ENCODE measurements around the gene RGS13.

Gene RGS13

GRCh38 chr1:192627901-192628300 lies 8.0 kb upstream of the RGS13 start:
- DNase-seq = no peak

- DNase-seq = no peak
Measured at GRCh38 chr1:192628396-192629057, 7.4 kb upstream of the RGS13 start.

- no peak for DNase-seq
Measured at GRCh38 chr1:192629612-192630011, 6.3 kb upstream of the RGS13 start.

- no peak for DNase-seq
Measured at GRCh38 chr1:192630521-192631287, 5.2 kb upstream of the RGS13 start.

- no peak for DNase-seq
Measured at GRCh38 chr1:192631749-192632148, 4.2 kb upstream of the RGS13 start.

GRCh38 chr1:192632188-192632587 lies 3.8 kb upstream of the RGS13 start:
- DNase-seq = no peak

- DNase-seq = no peak
Measured at GRCh38 chr1:192632641-192633532, 3.1 kb upstream of the RGS13 start.

GRCh38 chr1:192633533-192634253 lies 2.3 kb upstream of the RGS13 start:
- DNase-seq = no peak

- no peak for DNase-seq
Measured at GRCh38 chr1:192635041-192635440, 906 bp upstream of the RGS13 start.

- no peak for DNase-seq
Measured at GRCh38 chr1:192639607-192640368, 3.8 kb downstream of the RGS13 start.

GRCh38 chr1:192652159-192652558 lies 16.2 kb downstream of the RGS13 start:
- no peak for DNase-seq

- DNase-seq = no peak
Measured at GRCh38 chr1:192654120-192654519, 18.2 kb downstream of the RGS13 start.

- no peak for DNase-seq
Measured at GRCh38 chr1:192654591-192655251, 18.8 kb downstream of the RGS13 start.

GRCh38 chr1:192657760-192658159 lies 21.8 kb downstream of the RGS13 start:
- no peak for DNase-seq

- no peak for DNase-seq
Measured at GRCh38 chr1:192658255-192658654, 22.3 kb downstream of the RGS13 start.

GRCh38 chr1:192660613-192661012 lies 24.7 kb downstream of the RGS13 start:
- DNase-seq = no peak

GRCh38 chr1:192668409-192668983 lies 32.5 kb downstream of the RGS13 start:
- no peak for DNase-seq

- DNase-seq = no peak
Measured at GRCh38 chr1:192669174-192669573, 33.2 kb downstream of the RGS13 start.

GRCh38 chr1:192675716-192676115 lies 39.8 kb downstream of the RGS13 start:
- DNase-seq = no peak

- DNase-seq = no peak
Measured at GRCh38 chr1:192678099-192678498, 42.2 kb downstream of the RGS13 start.

- DNase-seq = no peak
Measured at GRCh38 chr1:192682335-192682734, 46.4 kb downstream of the RGS13 start.
